SK-N-MC (cell line): Measurements from ENCODE around the gene EPHA3.
A peak's percentile ranks its signal among the peaks of the same experiment; 100 is the strongest.

ENCODE experiments used
- DNase-seq: peaks from one replicate; pipeline ENCODE4 v3.0.0-alpha.2; 2011; ENCODE audit warnings: low read depth, low spot score
- H3K27ac ChIP-seq: fragments of 200-600 bp; sonication (generic); 2 replicates; pipeline ENCODE4 v1.5.1; 2016; ENCODE audit warnings: mixed run types
- H3K36me3 ChIP-seq: fragments of 200-600 bp; sonication (generic); 2 replicates; pipeline ENCODE4 v1.6.1; 2017; ENCODE audit warnings: antibody characterized with exemption, low read length, mixed read lengths; ENCODE audit not compliant: insufficient read depth
- H3K4me3 ChIP-seq: fragments of 200-600 bp; sonication (generic); 2 replicates; pipeline ENCODE4 v1.5.1; 2016
- H3K9ac ChIP-seq: fragments of 200-600 bp; sonication (generic); 2 replicates; pipeline ENCODE4 v1.8.0; 2017; ENCODE audit warnings: mixed run types, mixed read lengths; ENCODE audit not compliant: insufficient read length
- H3K9me3 ChIP-seq: fragments of 200-600 bp; sonication (generic); 2 replicates; pipeline ENCODE4 v1.6.1; 2017; ENCODE audit warnings: low read depth, mild to moderate bottlenecking, antibody characterized with exemption, low read length, moderate library complexity, mixed read lengths
- EZH2 ChIP-seq: fragments of 200-600 bp; sonication (generic); IDR thresholded peaks from one replicate; pipeline ENCODE4 v1.6.1; 2017; ENCODE audit warnings: antibody characterized with exemption
- FOXP2 ChIP-seq: optimal IDR thresholded peaks from 2 replicates; pipeline ENCODE3; 2011; ENCODE audit warnings: mild to moderate bottlenecking, moderate library complexity; ENCODE audit not compliant: insufficient read depth; ENCODE audit errors: extremely low read length, control extremely low read depth
- POLR2AphosphoS5 ChIP-seq: IDR thresholded peaks from 2 replicates; pipeline ENCODE4 v1.6.1; 2012; ENCODE audit warnings: mild to moderate bottlenecking, low read depth, low read length, borderline replicate concordance

The EPHA3 gene

DNA sequence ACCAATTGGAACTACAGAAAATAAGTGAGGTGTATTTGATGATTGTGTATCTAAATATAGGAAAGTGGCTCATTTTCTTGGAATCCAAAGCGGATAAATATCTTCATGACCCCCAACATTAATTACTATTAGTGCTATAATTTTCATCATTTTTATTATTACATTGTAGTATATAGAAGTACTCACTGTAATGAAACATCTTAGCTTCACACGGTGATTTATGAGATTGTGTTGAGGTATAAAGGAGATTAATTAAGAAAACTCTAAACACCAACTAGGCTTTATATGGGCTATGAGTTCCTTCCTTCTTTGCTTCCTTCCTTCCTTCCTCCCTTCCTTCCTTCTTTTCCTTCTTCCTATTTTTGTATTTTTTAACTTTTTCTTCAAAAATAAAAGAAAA is 52.2 kb downstream of the EPHA3 start:
- Histone ChIP-seq H3K4me3 (no peak overlapping the region), H3K9me3 (no peaks in the 10 kb centered on the region), H3K36me3 (no peaks in the 10 kb centered on the region; the same call in 1 of the 2 replicates), H3K27ac (no peak overlapping the region), H3K9ac (no peak overlapping the region)
- TF ChIP-seq EZH2: no peak
- TF ChIP-seq POLR2AphosphoS5: no peak
- no peak for TF ChIP-seq FOXP2
- no peak for DNase-seq

DNA sequence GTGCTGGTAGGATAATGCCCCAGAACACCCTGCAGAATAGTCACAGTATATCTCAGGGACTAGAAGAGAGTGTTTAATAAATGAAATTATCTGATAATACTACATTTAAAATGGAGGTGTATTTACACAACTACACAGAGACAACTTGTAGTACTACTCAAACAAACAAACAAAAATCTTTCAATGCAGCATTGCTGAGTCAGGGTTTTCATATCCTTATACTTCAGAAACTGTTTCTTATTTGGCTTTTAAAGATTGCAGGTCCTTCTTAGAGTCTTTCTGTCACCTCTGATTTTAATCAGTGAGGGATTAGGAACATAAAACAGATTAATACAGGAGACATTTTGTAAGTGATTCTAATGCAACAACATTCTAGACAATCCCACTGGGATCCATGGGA is 57.4 kb downstream of the EPHA3 start:
- no peaks in the 10 kb centered on the region for H3K9me3 ChIP-seq
- H3K9ac ChIP-seq: no peak overlapping the region
- H3K27ac ChIP-seq: peak overlapping the region; percentile 48; the same call in 1 of the 2 replicates
- no peak overlapping the region for H3K4me3 ChIP-seq
- no peak for TF ChIP-seq POLR2AphosphoS5
- no peak for TF ChIP-seq EZH2
- TF ChIP-seq FOXP2: no peak
- H3K36me3 ChIP-seq: no peaks in the 10 kb centered on the region
- no peak for DNase-seq

DNA sequence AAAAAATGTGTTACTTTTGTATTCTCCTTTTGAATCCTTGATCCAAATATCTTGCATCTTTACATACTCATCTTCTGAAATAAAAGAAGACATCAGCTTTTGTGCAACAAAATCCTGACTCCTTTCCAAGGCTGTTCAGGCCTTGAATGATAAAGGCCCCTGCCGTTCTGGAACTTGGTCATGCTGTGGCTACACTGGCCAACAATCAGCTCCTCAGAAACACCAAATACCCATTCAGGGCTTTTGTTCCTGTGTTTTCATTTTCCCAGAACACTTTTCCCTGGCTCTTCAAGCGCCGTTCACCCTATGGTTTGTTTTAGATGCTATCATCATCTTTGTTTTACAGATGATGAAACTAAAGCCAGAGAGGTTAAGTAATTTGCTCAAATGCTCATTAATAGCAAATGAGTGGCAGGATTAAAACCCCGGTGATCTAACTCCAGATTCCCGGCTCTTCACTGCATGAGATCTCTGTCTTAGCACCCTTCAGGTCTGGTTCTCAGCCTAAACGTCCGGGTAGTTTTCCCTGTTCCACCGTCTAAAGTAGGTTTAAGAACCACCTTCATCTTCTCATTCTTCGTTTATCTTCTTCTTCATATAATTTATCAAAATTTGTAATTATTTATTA is 58.3 kb downstream of the EPHA3 start:
- H3K36me3 ChIP-seq: peaks cover 3% of the 10 kb centered on the region; the same call in 1 of the 2 replicates
- no peak overlapping the region for H3K27ac ChIP-seq
- no peak for TF ChIP-seq EZH2
- TF ChIP-seq FOXP2: no peak
- no peak for TF ChIP-seq POLR2AphosphoS5
- no peak overlapping the region for H3K4me3 ChIP-seq
- DNase-seq: no peak
- H3K9ac ChIP-seq: no peak overlapping the region
- no peaks in the 10 kb centered on the region for H3K9me3 ChIP-seq

DNA sequence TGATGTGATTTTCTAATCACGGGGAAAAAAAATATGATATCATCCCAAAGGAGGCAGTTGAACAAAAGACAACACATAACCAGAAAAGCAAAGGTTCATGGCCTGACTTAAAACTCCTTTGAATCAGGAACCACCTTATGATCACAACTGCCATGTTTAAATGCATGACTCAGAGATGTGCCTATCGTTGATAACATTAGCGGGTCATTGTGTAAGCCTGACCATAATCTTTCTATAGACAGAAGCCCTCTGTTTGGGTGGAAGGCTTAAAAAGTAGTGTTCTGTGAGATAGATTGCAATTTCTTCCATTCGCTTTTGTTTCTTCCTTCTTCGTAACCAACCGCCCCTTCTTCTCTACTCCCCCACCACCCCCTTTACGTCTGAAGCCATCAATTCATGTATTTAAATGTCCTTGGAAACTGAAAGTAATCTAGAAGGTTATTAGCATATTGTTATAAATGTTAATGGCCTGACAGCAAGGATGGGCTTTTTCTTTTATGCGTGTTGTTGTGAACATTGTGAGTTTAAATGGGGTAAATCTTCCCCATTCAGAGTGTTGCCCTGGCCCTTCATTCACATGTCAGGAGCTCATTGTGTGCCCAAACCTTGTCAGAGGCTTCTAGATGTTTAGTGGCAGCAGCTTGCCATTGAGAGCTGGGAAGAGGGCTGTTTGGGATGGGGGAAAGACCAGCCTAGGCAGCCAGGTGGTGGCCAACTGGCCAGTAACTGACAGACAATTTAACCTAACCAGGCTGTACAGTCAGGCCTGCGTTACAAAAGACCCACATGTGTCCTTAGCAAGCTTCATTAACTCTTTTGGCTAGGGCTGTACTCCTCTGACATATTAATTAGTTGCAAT is 64.5 kb downstream of the EPHA3 start:
- Histone ChIP-seq H3K9ac (no peak overlapping the region), H3K27ac (no peak overlapping the region), H3K36me3 (peaks cover 3% of the 10 kb centered on the region; the same call in 1 of the 2 replicates), H3K4me3 (no peak overlapping the region), H3K9me3 (no peaks in the 10 kb centered on the region)
- TF ChIP-seq POLR2AphosphoS5: no peak
- no peak for TF ChIP-seq EZH2
- no peak for TF ChIP-seq FOXP2
- no peak for DNase-seq

DNA sequence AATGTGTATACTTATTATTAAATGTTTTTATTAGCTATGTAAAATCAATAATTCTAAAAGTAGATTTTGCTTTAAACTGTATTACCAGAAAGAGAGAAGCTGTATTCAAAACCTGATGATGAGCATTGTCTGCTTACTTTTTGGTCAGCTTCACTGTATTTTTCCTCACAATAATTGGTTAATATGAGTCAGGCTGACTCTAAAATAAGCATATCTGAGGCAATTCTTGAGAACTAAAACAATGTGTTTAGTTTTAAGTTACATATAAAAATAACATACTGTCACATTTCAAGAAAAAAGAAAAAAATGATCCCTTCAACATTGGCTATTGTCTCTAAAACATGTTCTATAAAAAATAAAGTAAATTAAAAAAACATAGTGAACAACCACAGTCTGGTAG is 66.1 kb downstream of the EPHA3 start:
- no peaks in the 10 kb centered on the region for H3K9me3 ChIP-seq
- no peak for DNase-seq
- H3K4me3 ChIP-seq: no peak overlapping the region
- no peak for TF ChIP-seq FOXP2
- no peak overlapping the region for H3K9ac ChIP-seq
- H3K27ac ChIP-seq: no peak overlapping the region
- H3K36me3 ChIP-seq: peaks cover 3% of the 10 kb centered on the region; the same call in 1 of the 2 replicates

DNA sequence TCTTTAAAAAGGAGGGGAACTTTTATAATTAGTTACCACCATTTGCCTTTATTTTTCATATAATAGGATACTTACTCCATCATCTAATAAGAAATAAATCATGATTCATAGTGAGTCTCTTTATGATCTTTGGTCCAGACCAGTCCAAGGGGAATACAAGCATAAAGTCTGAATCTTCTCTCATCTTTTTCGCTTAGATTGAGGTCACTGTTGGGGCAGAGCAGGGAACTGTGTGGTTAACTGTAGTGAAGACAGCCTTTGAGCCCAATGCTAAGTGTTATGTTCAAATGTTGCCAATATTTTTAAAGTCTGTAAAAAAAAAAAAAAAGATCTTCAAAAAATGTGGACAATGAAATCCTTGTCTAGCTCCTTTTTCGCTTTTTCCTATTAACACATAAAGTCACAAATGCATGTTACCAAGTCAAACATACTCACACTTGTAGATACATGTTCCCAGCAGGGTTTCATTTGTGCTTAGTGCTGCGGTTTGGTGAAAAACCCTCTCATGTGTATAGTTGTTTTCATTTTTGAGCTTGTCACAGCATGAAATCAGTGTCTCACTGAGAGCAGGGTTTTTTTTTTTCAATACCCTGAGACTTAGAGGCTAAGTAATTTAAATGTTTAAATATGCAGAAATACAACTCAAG is 72.1 kb downstream of the EPHA3 start:
- Histone ChIP-seq H3K9ac (no peak overlapping the region), H3K4me3 (peak overlapping the region; percentile 71), H3K9me3 (no peaks in the 10 kb centered on the region), H3K36me3 (no peaks in the 10 kb centered on the region), H3K27ac (peak overlapping the region; percentile 85; the same call in 1 of the 2 replicates)
- no peak for TF ChIP-seq EZH2
- TF ChIP-seq FOXP2: peak; percentile 96
- peak; percentile 65; the same call in 1 of the 2 replicates for TF ChIP-seq POLR2AphosphoS5
- DNase-seq: peak; percentile 96

DNA sequence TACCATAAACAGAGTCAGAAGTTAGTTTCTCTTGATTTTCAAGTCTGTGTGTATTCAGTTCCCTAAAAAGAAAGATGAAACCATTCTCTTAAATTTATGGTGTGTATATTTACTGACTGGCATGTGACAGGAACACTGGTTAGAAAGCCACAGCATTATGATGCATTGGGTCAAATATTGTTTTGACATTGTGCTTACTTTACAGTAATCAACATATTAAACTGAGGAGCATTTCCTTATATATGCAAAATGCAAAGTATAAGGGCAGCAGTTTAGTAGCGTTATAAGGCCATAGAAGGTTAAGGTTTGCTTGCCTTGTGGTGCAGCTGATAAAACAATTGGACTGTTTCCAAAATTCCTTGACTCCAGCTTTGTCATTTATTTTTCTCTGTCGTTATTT is 72.9 kb downstream of the EPHA3 start:
- peak overlapping the region; percentile 85 for H3K27ac ChIP-seq
- H3K9me3 ChIP-seq: no peaks in the 10 kb centered on the region
- DNase-seq: no peak
- H3K4me3 ChIP-seq: peak overlapping the region; percentile 71
- peak overlapping the region; percentile 6 for H3K9ac ChIP-seq
- H3K36me3 ChIP-seq: no peaks in the 10 kb centered on the region
- TF ChIP-seq FOXP2: no peak
- TF ChIP-seq EZH2: no peak
- TF ChIP-seq POLR2AphosphoS5: no peak

DNA sequence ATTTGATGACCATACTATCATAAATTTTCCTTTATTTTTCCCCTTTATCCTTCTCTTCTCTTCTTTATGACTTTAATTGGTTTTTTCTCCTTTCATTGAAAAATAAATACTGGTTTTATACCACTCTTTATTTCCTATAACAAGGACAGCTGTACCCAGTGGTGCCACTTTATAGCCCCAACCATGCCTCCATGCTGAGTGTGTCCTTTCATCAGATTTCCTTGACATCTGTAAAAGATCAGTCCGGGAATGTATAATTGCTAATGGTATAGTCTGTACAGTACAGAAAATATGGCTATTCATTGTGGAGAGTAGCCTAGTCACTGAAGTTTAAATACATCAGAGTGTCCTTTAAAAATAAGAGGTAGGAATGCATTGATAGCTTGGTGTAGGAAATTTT is 74.6 kb downstream of the EPHA3 start:
- DNase-seq: no peak
- H3K4me3 ChIP-seq: no peak overlapping the region
- H3K27ac ChIP-seq: no peak overlapping the region
- H3K9ac ChIP-seq: no peak overlapping the region
- H3K9me3 ChIP-seq: no peaks in the 10 kb centered on the region
- no peaks in the 10 kb centered on the region for H3K36me3 ChIP-seq
- TF ChIP-seq FOXP2 (no peak), POLR2AphosphoS5 (no peak), EZH2 (no peak)
